ENCODE results near the gene IL24.

DNA sequence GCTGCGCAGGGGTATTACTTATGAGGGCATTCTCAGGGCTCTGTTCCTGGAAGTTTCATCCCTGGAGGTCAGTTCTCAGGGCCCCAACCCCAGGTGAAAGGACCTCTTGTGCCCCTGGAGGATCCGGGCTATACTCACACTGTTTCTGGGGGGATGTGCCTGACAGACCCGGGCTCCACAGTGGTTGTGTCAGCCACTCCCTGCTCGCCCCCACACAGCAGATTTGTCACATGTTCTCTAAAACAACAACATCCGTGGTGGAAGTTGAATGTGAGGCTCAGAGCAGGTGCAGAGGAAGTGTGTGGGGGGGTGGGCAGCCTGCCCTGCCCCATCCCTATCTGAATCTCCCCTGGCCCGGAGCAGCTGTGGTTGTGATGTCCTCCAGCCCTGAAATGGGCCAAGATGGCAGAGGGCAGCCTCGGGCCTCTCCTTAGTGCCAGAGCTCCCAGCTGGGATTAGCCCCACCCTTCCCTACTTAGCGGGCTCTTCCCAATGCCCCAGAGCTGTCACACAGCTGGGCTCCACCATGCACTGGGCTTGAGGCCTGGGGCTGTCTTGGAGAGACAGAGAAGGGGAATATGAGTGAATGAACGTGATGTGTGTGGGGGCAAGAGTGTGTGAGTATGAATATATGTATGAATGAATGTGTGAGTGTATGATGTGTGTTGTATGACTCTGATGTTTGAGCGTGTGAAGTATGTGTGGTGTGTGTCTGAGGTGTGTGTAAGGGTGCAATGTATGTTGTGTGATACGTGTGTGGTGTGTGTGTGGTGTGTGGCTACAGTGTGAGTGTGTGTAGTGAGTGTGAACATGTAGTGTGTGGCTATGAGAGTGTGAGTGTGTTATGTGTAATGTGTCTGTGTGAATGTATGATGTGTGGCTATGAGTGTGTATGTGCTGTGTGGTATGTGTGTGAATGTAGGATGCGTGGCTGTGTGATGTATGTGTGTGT, 26.0 kb downstream of the IL24 start:
- TF ChIP-seq EP300 (IDR thresholded peaks at IDR 0.05) = no peak
- TF ChIP-seq, protein P1, sequence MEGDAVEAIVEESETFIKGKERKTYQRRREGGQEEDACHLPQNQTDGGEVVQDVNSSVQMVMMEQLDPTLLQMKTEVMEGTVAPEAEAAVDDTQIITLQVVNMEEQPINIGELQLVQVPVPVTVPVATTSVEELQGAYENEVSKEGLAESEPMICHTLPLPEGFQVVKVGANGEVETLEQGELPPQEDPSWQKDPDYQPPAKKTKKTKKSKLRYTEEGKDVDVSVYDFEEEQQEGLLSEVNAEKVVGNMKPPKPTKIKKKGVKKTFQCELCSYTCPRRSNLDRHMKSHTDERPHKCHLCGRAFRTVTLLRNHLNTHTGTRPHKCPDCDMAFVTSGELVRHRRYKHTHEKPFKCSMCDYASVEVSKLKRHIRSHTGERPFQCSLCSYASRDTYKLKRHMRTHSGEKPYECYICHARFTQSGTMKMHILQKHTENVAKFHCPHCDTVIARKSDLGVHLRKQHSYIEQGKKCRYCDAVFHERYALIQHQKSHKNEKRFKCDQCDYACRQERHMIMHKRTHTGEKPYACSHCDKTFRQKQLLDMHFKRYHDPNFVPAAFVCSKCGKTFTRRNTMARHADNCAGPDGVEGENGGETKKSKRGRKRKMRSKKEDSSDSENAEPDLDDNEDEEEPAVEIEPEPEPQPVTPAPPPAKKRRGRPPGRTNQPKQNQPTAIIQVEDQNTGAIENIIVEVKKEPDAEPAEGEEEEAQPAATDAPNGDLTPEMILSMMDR (IDR thresholded peaks at IDR 0.05) = no peak
- TF ChIP-seq POLR2AphosphoS5 (IDR thresholded peaks at IDR 0.05) = peak in 1 of 2 donors; percentile 51

Measured in upper lobe of left lung (tissue), 4 donors.